Suprapubic skin (tissue), 3 donors: ENCODE results near the gene PIGN.

Experiments
- POLR2AphosphoS5 ChIP-seq, 3 donors: sonication (generic); formaldehyde crosslinking; IDR thresholded peaks; one replicate each; pipeline ENCODE4 v1.6.1; 2017; ENCODE audit warnings: antibody characterized with exemption in 3 of 3
- TF ChIP-seq, protein P1 (sequence below), 2 donors: fragments of 200-600 bp in 1 of 2; fragments of 450-650 bp in 1 of 2; sonication (generic) in 1 of 2; IDR thresholded peaks; one replicate each; pipeline ENCODE4 v1.5.1; 2016 to 2019; ENCODE audit warnings: antibody characterized with exemption in 2 of 2, mild to moderate bottlenecking in 1 of 2, moderate library complexity in 1 of 2

DNA sequence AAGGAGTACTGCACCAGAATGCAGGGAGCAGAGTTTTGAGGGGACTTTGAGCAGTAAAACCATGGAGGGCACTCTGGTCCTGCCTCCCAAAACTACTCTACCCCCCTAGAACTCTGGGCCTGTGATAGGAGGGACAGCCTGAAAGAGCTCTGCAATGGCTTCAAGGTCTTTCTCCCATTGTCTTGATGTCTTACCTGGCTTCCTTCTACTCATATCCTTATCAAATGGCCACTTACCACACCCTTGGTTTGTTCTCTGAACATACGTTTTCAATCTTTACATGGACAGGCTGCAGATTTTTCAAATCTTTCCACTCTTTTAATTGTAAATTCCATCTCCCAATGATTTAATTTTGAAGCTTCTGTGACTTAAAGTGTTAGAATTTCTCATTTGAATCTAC, 27.9 kb upstream of the PIGN start:
- TF ChIP-seq, protein P1, sequence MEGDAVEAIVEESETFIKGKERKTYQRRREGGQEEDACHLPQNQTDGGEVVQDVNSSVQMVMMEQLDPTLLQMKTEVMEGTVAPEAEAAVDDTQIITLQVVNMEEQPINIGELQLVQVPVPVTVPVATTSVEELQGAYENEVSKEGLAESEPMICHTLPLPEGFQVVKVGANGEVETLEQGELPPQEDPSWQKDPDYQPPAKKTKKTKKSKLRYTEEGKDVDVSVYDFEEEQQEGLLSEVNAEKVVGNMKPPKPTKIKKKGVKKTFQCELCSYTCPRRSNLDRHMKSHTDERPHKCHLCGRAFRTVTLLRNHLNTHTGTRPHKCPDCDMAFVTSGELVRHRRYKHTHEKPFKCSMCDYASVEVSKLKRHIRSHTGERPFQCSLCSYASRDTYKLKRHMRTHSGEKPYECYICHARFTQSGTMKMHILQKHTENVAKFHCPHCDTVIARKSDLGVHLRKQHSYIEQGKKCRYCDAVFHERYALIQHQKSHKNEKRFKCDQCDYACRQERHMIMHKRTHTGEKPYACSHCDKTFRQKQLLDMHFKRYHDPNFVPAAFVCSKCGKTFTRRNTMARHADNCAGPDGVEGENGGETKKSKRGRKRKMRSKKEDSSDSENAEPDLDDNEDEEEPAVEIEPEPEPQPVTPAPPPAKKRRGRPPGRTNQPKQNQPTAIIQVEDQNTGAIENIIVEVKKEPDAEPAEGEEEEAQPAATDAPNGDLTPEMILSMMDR (IDR thresholded peaks at IDR 0.05) = no peak
- TF ChIP-seq POLR2AphosphoS5 (IDR thresholded peaks at IDR 0.05) = no peak
